Measurements from ENCODE around the gene DNAJC12.
"Not testable (repeated sequence)": the region's sequence is repeated elsewhere in the genome, so short reads cannot be mapped to it uniquely, and the experiment has no call there.

DNAJC12 gene

DNA sequence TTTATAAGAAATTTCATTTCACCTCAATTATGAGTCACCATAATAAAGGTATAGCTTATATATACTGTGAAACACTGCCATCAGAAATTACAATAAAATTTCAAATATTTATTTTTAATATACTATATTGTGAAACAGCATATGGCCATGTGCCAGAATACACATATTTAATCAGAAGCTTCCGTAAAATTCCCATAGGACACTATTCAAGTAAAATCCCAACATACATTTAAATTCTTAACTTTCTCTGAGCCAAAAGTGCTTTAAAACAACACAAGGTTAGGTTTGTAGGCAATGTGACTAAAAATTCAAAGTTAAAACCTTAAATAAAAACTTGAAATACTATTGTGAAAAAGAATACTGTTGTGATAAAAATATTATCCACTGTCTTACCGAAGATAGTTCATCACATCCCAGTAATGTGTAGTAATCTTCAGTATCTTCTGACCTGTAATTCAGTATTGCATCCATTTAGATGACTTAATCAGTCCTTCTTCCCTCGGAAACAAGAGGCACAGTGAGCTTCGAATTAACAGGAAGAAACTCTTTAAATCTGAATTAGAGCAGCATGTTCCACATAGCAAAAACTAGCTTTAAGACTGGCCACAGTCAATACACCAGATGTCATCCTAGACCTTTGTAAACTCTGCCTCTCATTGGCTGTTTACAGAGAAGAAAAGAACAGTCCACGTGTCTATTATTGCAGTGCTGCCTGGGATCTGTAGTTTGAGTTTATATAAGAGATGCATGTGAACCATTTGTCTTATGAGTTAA lies at the start of gene DNAJC12:
Gene DNAJC12, minus strand, starts transcription at position 648 of the 774 bp plus-strand sequence. Its CDS starts 177 bp downstream, at position 471.
- DNase-seq (ENCODE audit: low read depth in 2 of 3, low spot score in 1 of 3) = no peak

DNA sequence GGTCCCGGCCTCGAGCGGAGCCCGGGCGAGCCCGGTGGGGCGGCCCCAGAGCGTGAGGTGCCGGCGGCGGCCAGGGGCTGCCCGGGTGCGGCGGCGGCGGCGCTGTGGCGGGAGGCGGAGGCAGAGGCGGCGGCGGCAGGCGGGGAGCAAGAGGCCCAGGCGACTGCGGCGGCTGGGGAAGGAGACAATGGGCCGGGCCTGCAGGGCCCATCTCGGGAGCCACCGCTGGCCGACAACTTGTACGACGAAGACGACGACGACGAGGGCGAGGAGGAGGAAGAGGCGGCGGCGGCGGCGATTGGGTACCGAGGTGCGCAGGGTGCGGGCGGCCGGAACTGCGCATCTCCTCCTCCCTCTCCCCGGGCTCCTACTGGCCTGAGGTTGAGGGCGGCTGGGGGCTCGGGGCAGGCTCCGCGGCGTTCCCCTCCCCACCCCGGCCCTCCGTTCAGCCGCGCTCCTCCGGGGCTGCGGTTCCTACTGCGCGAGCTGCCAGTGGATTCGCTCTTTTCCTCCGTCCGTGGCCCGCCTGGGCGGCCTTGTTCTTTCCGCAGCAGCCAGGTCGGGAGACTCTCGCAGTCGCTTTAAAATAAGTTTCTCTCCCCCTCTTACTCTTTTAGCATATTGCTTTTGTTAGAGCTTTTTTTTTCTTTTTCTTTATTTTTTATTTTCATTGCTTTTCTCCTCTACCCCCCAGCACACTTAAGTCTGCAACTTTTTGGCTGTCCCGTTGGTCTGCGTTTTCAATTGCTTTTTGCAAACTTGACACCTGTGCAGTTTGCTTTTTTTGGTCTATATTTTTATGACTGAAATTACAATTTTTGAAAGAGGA lies 47.1 kb upstream of the DNAJC12 start:
- peak; percentile 60 to 71 (median 60) for DNase-seq (ENCODE audit: low read depth in 2 of 3, low spot score in 1 of 3)

DNA sequence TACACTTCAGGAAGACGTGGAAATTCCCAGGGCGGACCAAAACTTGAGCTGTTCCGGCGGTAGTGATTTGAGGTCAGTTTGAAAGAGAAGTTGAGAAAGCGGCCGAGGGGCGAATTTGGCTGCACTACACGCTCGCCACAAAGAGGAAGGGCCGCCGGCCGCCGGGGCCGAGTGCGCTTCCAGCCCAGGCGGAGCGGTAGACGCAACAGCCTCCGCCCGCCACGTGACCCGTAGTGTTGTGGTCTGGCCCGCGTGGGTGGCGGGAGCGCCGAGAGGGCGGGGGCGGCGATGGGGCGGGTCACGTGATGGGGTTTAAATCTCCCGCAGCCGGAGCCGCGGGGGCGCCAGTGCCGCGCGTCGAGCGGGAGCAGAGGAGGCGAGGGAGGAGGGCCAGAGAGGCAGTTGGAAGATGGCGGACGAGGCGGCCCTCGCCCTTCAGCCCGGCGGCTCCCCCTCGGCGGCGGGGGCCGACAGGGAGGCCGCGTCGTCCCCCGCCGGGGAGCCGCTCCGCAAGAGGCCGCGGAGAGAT lies 46.4 kb upstream of the DNAJC12 start, which contains the start of gene SIRT1:
Gene SIRT1, plus strand, starts transcription at position 344 of the 529 bp plus-strand sequence. Its CDS starts 66 bp downstream, at position 410.
- DNase-seq (ENCODE audit: low read depth in 2 of 3, low spot score in 1 of 3) = peak; percentile 78 to 89 (median 81)

DNA sequence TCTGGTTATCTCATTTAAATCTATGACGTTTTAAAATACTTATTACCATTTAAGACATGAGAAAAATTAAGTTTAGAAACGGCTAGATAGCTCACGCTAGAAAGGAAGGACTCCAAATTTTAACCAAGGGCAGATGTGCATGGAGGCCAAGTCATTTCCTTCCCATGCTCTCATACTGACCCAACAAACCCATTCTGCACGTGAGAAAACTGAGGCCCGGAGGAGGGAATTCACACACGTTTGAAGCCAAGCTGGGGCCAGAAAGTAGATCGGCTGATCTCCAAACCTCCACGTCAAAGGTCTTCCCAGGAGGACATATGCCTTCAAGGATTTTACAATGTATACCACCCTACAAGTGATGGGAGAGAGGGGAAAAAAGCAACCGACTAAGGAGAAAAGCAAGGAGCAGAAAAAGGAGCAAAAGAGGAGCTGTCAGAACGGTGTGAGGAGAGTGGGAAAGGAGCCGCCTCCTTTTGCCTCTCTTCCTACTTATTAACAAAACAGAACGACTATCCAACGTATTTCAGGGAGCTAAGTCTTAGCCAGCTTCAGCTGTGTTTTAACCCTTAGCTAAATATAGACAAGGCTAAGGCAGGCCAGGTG lies 45.8 kb upstream of the DNAJC12 start:
- DNase-seq (ENCODE audit: low read depth in 2 of 3, low spot score in 1 of 3) = no peak

DNA sequence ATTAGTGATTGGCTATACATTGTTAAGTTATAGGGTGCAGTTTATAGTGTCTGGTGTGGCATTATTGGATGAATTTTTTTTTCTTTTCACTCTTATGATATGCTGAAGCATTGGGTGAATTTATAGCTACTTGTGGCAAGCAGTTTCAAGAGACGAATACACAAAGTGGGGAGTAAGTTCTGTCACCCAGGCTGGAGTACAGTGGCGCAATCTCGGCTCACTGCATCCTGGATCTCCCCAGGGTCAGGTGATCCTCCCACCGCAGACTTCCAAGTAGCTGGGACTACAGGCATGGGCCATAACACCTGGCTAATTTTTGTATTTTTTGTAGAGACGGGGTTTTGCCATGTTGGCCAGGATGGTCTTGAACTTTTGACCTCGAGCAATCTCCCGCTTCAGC lies 40.1 kb upstream of the DNAJC12 start:
- no peak for DNase-seq (ENCODE audit: low read depth in 2 of 3, low spot score in 1 of 3)

DNA sequence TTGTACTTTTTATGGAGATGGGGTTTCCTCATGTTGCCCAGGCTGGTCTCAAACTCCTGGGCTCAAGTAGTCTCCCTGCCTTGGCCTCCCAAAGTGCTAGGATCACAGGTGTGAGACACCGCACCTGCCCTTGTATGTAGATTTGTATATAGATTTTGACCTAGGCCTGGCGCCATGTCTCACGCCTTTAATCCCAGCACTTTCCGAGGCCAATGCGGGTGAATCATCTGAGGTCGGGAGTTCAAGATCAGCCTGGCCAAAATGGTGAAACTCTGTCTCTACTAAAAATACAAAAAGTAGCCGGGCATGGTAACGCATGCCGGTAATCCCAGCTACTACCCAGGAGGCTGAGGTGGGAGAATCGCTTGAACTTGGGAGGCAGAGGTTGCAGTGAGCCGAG lies 39.4 kb upstream of the DNAJC12 start:
- DNase-seq (ENCODE audit: low read depth in 2 of 3, low spot score in 1 of 3) = not testable (repeated sequence)

DNA sequence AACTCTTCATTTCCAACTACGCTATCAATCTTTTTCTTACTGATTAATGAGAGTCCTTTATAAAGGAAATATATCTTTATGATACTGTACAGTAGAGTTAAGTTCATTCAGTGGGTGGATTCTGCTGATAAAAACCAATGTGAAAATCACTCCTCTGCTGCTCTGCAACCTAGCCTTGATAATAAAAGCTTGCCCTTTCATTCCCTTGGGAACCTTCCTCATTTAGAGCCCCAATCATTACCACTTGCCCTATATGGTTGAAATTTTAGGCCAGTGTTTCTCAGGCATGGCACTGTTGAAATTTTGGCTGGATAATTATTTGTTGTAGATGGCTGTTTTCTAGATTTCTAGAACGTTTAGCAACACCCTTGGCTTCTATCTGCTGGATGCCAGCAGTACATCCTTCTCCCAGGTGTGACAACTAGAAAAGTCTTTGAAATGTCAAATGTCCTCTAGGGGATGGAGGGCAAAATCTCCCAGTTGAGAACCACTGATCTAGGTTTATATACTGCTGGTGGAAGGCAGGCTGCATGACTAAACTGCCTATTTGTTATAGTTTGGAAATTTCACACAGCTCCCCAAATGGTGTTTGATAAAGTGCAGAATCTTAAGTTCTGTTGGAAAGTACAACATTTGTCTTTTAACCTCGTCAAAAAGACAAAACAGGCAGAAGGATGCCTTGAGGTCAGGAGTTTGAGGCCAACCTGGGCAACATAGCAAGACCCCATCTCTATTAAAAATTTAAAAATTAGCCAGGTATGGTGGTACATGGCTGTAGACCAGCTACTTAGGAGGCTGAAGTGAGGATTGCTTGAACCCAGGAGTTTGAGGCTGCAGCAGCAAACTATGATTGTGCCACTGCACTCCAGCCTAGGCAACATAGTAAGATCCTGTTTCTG lies 37.6 kb upstream of the DNAJC12 start:
- no peak for DNase-seq (ENCODE audit: low read depth in 2 of 3, low spot score in 1 of 3)

DNA sequence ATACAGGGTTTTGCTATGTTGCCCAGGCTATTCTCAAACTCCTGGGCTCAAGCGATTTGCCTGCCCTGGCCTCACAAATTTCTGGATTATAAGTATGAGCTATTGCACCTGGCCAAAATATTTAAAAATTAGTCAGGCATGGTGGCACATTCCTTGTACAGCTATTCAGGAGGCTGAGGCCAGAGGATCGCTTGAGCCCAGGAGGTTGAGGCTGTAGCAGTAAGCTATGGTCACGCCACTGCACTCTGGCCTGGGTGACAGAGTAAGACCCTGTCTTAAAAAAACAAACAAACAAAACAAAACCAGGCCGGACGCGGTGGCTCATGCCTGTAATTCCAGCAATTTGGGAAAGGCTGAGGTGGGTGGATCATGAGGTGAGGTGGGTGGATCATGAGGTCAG lies 32.0 kb upstream of the DNAJC12 start:
- no peak for DNase-seq (ENCODE audit: low read depth in 2 of 3, low spot score in 1 of 3)

DNA sequence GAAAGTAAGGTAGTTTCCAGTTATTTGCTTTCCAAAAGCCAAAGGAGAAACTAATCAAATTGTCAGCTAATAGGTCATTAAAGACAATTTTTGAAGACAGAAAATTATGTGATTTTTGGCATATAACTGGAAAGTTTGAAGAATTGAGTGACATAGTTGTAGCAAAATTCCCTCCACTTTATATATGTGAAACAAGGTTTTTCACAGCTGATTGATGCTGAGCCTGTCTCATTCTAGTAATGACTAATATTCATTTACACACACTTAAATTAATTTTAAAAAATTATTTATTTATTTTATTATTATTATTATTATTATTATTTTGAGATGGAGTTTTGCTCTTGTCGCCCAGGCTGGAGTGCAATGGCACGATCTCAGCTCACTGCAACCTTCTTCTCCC lies 30.1 kb upstream of the DNAJC12 start:
- DNase-seq (ENCODE audit: low read depth in 2 of 3, low spot score in 1 of 3) = no peak

DNA sequence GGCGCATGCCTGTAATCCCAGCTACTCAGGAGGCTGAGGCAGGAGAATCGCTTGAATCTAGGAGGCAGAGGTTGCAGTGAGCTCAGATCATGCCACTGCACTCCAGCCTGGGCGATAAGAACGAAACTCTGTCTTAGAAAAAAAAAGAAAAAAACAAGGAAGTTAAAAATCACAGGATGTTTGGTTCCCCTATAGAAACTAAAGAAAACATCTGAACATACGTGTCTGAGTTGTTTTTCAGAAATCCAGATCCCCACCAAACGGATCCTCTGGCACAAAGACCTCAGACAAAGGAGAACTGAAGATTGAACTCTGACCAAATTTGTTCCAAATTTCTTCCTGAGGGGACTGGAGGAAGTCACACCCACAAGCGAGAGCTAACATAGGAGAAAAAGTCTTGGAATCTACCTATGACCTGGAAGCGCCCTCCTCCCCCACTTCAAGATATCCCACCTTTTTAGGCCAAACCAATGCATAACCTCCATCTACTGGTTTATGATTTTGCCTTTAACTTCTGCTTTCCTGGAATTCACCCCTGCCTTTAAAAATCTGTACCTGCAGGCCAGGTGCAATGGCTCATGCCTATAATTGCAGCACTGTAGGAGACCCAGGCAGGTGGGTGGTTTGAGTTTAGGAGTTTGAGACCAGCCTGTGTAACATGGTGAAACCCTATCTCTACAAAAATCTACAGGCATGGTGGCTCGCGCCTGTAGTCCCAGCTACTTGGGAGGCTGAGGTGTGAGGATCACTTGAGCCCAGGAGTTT lies 26.8 kb upstream of the DNAJC12 start:
- no peak for DNase-seq (ENCODE audit: low read depth in 2 of 3, low spot score in 1 of 3)

DNA sequence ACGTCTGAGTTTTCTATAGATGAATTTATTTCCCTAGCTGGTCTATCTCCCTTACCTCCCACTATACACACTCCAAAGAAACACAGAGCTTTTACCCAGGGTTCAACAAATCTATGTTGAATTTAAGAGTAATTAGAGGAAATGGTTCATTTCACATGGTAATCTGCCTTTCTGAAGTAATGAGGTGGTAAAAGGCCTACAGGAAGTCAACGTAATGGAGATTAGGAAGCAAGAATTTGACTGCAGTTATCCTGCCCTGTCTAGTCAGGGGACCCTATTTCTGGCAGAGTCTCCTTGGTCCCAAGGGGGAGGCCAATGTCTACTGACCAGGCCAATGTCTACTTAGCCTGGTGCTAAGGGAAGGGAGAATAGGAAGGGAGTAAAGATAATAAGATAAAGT lies 25.1 kb upstream of the DNAJC12 start:
- DNase-seq (ENCODE audit: low read depth in 2 of 3, low spot score in 1 of 3) = no peak

DNA sequence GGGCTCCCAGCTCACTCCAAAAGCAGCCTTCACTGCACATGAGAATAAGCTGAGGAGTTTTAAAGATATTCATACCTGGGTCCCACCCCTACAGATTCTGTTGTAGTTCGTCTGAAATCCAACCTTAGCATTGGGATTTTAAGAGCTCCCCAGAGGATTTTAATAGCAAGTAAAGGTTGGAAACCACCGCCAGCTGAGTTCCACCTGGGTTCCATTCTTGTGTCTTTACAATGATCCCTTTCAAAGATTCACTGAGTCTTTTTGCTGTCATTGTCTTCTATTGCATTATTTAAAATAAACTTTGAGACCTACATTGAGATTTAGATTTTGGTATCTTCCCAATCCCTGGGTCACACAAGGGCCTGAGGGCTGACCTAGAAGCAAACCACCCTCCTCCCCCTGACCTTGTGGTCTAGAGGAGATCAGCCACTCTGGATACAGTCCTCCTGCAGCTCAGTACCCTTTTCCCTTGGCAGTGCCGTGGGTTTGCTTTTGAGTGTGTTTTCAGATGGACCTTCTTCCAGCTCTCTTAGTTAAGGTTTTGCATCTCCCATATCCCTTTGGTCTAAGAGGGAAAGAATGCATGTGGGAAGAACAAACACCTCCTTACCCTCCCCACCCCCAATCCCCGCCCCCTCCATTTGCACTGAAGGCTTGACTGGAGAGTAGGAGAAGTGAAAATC lies 23.9 kb upstream of the DNAJC12 start:
- DNase-seq (ENCODE audit: low read depth in 2 of 3, low spot score in 1 of 3) = no peak

DNA sequence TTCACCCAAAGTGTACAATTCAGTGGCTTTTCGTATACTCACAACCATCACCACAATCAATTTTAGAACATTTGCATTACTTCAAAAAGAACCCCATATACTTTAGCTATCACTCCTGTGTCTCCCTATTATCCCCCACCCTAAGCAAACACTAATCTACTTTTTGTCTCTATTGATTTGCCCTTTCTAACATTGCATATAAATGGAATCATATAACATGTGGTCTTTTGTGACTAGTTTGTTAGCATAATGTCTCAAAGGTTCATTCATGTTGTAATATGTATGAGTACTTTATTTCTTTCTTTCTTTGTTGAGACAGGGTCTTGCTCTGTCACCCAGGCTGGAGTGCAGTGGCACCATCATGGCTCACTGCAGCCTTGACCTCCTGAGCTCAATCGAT lies 21.0 kb upstream of the DNAJC12 start:
- DNase-seq (ENCODE audit: low read depth in 2 of 3, low spot score in 1 of 3) = no peak

DNA sequence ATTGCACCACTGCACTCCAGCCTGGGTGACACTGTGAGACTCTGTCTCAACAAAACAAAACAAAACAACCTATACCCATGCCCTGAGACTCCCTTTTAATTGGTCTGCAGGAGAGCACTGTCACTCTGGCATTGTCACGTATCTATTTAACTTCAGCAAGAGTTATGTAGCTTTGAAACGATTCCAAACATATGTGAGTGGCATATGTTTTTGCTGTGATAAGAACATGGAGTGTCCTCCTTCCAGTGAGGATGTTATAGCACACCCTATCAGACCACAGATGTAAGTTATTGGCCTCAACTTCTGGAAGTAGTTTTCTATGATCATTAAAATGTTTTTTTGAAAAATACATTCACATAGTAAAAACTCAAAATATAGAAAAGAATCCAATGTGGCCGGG lies 15.5 kb upstream of the DNAJC12 start:
- DNase-seq (ENCODE audit: low read depth in 2 of 3, low spot score in 1 of 3) = no peak

DNA sequence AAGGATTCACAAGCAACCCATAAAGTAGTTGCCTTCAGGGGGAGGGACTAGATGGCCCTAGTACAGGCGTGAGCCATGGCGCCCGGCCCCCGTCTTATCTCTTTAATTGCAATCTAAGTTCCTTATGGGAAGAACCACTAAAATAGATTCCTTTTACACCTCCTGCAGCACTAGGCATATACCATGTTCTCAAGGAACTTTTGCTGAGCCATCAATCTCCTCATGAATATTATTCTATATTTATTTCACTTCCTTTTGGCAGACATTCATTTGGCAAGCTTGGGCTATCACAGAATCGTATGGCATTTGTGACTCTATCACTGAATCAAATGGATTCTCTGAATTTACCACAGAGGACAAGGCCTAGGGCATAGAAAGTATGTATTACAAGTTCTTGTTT lies 14.8 kb upstream of the DNAJC12 start:
- no peak for DNase-seq (ENCODE audit: low read depth in 2 of 3, low spot score in 1 of 3)

DNA sequence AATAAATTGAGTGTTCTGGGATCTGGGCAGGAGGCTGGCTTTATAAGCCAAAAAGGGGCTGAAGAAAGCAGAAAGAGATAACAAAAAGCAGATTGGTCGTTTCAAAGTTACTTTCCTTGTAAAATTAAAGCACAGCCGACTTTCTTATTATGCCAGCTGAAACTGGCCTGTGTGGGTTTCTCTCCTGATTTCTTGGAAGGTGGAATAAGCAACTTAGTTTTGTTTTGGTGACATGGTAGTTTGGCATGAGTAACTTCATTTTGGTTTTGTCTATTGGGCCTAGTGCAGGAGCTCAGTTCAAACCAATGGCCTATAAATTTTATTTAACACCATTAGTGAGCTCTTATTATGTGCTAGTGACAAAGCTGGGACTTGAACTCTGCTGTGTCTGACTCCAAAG lies 13.2 kb upstream of the DNAJC12 start:
- DNase-seq (ENCODE audit: low read depth in 2 of 3, low spot score in 1 of 3) = no peak

DNA sequence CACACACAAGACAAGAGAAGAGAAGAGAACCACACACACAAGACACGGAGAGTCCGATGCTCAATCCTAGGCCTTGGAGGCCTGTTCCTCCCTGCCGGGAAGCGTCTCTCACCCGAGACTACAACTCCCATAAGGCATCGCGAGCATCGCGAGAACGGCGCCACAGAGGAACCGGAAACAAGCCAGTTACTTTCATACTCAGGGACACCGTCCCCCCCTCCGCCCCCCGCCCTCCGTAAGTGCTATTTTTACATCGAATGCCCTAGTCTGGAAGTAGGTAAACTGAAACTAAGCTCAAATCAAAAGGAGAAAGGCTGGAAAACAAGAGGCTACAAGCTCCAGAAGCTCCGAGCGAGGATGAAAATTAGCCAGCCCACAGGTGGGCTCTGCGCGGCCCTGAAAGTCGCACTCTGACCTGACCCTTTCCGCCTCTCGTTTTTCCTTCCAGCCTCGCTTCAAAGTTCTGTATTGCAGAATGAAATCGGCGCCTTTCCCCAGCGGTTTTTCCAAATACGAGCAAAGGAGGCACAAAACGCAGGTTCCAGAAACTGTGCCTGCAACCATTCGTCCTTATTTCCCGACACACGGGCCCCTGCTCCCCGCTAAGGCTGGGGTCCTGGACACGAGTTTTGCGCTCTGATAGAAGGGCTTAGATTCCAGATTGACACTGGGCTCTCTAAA lies 11.5 kb upstream of the DNAJC12 start:
- DNase-seq (ENCODE audit: low read depth in 2 of 3, low spot score in 1 of 3) = peak; percentile 86 to 95 (median 88)

DNA sequence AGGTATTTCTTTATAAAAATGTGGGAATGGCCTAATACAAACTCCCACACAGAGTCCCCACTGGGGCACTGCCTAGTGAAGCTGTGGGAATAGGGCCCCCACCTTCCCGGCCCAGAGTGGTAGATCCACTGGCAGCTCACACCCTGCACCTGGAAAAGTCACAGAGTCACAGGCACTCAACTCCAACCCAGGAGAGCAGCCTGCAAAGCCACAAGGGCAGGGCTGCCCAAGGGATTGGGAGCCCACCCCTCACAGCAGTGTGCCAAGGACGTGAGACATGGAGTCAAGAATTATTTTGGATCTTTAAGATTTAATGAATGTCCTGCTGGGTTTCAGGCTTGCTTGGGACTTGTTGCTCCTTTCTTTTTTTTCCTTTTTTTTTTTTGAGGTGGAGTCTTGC lies 5.3 kb upstream of the DNAJC12 start:
- no peak for DNase-seq (ENCODE audit: low read depth in 2 of 3, low spot score in 1 of 3)

DNA sequence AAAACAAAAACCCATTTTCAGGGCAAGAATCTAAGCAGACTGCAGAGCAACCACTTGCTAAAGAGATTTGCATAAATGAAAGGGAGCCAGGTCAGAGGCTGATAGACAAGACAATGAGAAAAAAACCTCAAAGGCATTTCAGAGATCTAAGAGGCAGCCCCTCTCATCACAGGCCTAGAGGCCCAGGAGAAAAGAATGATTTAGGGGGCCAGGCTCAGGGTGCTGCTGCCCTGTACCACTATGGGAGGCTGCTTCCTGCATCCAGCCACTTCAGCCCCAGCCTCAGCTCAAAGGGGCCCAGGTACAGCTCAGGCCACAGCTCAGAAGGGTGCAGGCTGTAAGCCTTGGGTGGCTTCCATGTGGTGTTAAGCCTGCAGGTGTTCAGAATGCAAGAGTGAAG lies 3.7 kb upstream of the DNAJC12 start:
- DNase-seq (ENCODE audit: low read depth in 2 of 3, low spot score in 1 of 3) = no peak
